Glomerular endothelial cell (primary cell): Measurements from ENCODE around the gene UBXN2A. TPM values are rescaled to one million over a fixed set of nuclear protein-coding genes. Genes with fewer than 3 reads are reported as not detected.
A peak's percentile ranks its signal among the peaks of the same experiment; 100 is the strongest.
"Not testable (repeated sequence)": the region's sequence is repeated elsewhere in the genome, so short reads cannot be mapped to it uniquely, and the experiment has no call there.

Experiments used
- DNase-seq: peaks from one replicate; pipeline ENCODE4 v3.0.0-alpha.2; 2011; ENCODE audit warnings: low read depth, low spot score; ENCODE audit errors: extremely low read depth
- total RNA-seq: library from RNA; depleted of rRNA; stranded (reverse); fragments of >200 nt; gene quantifications from 2 replicates; pipeline ENCODE4 v1.2.3, GENCODE V29; 2015

Gene UBXN2A
- total RNA-seq, 1 donor from 2014 or later: 10.4 TPM

- no peak for DNase-seq
These were observed 100.2 kb downstream of the UBXN2A start for GRCh38 chr2:24040511-24040910.

- not testable (repeated sequence) for DNase-seq
These were observed 102.9 kb downstream of the UBXN2A start for GRCh38 chr2:24043133-24043532.

GRCh38 chr2:24045511-24046508, 105.5 kb downstream of the UBXN2A start:
- DNase-seq: no peak

GRCh38 chr2:24046599-24046929, 106.3 kb downstream of the UBXN2A start:
- no peak for DNase-seq

- DNase-seq: peak; percentile 93
These were observed 106.9 kb downstream of the UBXN2A start, which contains the start of gene WDCP for GRCh38 chr2:24046930-24047702. Gene WDCP, minus strand, starts transcription at chr2:24047391. Its CDS starts 7,897 bp downstream, at chr2:24039494.

- DNase-seq: no peak
These were observed 107.4 kb downstream of the UBXN2A start for GRCh38 chr2:24047703-24048033.

GRCh38 chr2:24048769-24049484, 108.7 kb downstream of the UBXN2A start:
- no peak for DNase-seq

- DNase-seq: no peak
These were observed 109.3 kb downstream of the UBXN2A start, which contains the start of gene FKBP1B for GRCh38 chr2:24049485-24050021. Gene FKBP1B, plus strand, starts transcription at chr2:24049741. Its CDS starts 109 bp downstream, at chr2:24049850.

- no peak for DNase-seq
These were observed 110.0 kb downstream of the UBXN2A start for GRCh38 chr2:24050041-24050979.

GRCh38 chr2:24051833-24052232, 111.6 kb downstream of the UBXN2A start:
- no peak for DNase-seq

- no peak for DNase-seq
These were observed 112.7 kb downstream of the UBXN2A start for GRCh38 chr2:24052951-24053350.

Other genes starting within 250 kb of the UBXN2A start
- gene ATAD2B, start 13.3 kb upstream of the UBXN2A start, total RNA-seq: 6.5 and 12.7 TPM in 2 replicates
- gene MFSD2B, start 69.6 kb downstream of the UBXN2A start, total RNA-seq: 0.53 TPM in 1 of 2 replicates, not detected in the other
- gene WDCP, start 106.9 kb downstream of the UBXN2A start, total RNA-seq: 9.1 and 10.4 TPM in 2 replicates
- gene FKBP1B, start 109.3 kb downstream of the UBXN2A start, total RNA-seq: 14.9 and 18.1 TPM in 2 replicates
- 163 and 169 TPM in 2 replicates for gene SF3B6, start 135.9 kb downstream of the UBXN2A start, total RNA-seq
- 80.3 and 133 TPM in 2 replicates for gene TP53I3, start 144.4 kb downstream of the UBXN2A start, total RNA-seq
- gene PFN4, start 182.9 kb downstream of the UBXN2A start, total RNA-seq: 2.7 TPM in 1 of 2 replicates, not detected in the other
- gene FAM228B, start 183.0 kb downstream of the UBXN2A start, total RNA-seq: 5.3 and 48.4 TPM in 2 replicates
- not detected in 2 replicates for gene FAM228A, start 234.6 kb downstream of the UBXN2A start, total RNA-seq